ENCODE results near the gene ZDHHC20.
A peak's percentile ranks its signal among the peaks of the same experiment; 100 is the strongest.
"Not testable (repeated sequence)": the region's sequence is repeated elsewhere in the genome, so short reads cannot be mapped to it uniquely, and the experiment has no call there.

ZDHHC20 gene

GRCh38 chr13:21435687-21436151 is 23.4 kb downstream of the ZDHHC20 start:
- peak; percentile 32 for DNase-seq (ENCODE audit: low read depth, low spot score)

GRCh38 chr13:21435231-21435630 is 23.9 kb downstream of the ZDHHC20 start:
- DNase-seq (ENCODE audit: low read depth, low spot score): no peak

- no peak for DNase-seq (ENCODE audit: low read depth, low spot score)
Measured at GRCh38 chr13:21434588-21434987, 24.5 kb downstream of the ZDHHC20 start.

GRCh38 chr13:21429211-21429610 is 29.9 kb downstream of the ZDHHC20 start:
- DNase-seq (ENCODE audit: low read depth, low spot score): no peak

GRCh38 chr13:21427741-21428140 is 31.4 kb downstream of the ZDHHC20 start:
- DNase-seq (ENCODE audit: low read depth, low spot score): no peak

- no peak for DNase-seq (ENCODE audit: low read depth, low spot score)
Measured at GRCh38 chr13:21426238-21426637, 32.9 kb downstream of the ZDHHC20 start.

- DNase-seq (ENCODE audit: low read depth, low spot score): no peak
Measured at GRCh38 chr13:21420706-21421105, 38.4 kb downstream of the ZDHHC20 start.

- no peak for DNase-seq (ENCODE audit: low read depth, low spot score)
Measured at GRCh38 chr13:21413013-21413412, 46.1 kb downstream of the ZDHHC20 start.

GRCh38 chr13:21410453-21410852 is 48.6 kb downstream of the ZDHHC20 start:
- DNase-seq (ENCODE audit: low read depth, low spot score): not testable (repeated sequence)

GRCh38 chr13:21405309-21405708 is 53.8 kb downstream of the ZDHHC20 start:
- no peak for DNase-seq (ENCODE audit: low read depth, low spot score)

- DNase-seq (ENCODE audit: low read depth, low spot score): no peak
Measured at GRCh38 chr13:21402586-21403307, 56.4 kb downstream of the ZDHHC20 start.

- no peak for DNase-seq (ENCODE audit: low read depth, low spot score)
Measured at GRCh38 chr13:21399741-21400140, 59.4 kb downstream of the ZDHHC20 start.

GRCh38 chr13:21395953-21396352 is 63.1 kb downstream of the ZDHHC20 start:
- no peak for DNase-seq (ENCODE audit: low read depth, low spot score)

- no peak for DNase-seq (ENCODE audit: low read depth, low spot score)
Measured at GRCh38 chr13:21389124-21389523, 70.0 kb downstream of the ZDHHC20 start.

- no peak for DNase-seq (ENCODE audit: low read depth, low spot score)
Measured at GRCh38 chr13:21385710-21386109, 73.4 kb downstream of the ZDHHC20 start.

- no peak for DNase-seq (ENCODE audit: low read depth, low spot score)
Measured at GRCh38 chr13:21383090-21383489, 76.0 kb downstream of the ZDHHC20 start.

GRCh38 chr13:21376998-21377985 is 81.8 kb downstream of the ZDHHC20 start:
- not testable (repeated sequence) for DNase-seq (ENCODE audit: low read depth, low spot score)

GRCh38 chr13:21372530-21372929 is 86.6 kb downstream of the ZDHHC20 start:
- DNase-seq (ENCODE audit: low read depth, low spot score): no peak

GRCh38 chr13:21371011-21371410 is 88.1 kb downstream of the ZDHHC20 start:
- DNase-seq (ENCODE audit: low read depth, low spot score): peak; percentile 21

- DNase-seq (ENCODE audit: low read depth, low spot score): no peak
Measured at GRCh38 chr13:21365574-21365973, 93.5 kb downstream of the ZDHHC20 start.

GRCh38 chr13:21364916-21365315 is 94.2 kb downstream of the ZDHHC20 start:
- DNase-seq (ENCODE audit: low read depth, low spot score): no peak

- DNase-seq (ENCODE audit: low read depth, low spot score): no peak
Measured at GRCh38 chr13:21364357-21364756, 94.7 kb downstream of the ZDHHC20 start.

All from brain pericyte (primary cell).